ENCODE results near the gene ALPK1.

ALPK1 gene

DNA sequence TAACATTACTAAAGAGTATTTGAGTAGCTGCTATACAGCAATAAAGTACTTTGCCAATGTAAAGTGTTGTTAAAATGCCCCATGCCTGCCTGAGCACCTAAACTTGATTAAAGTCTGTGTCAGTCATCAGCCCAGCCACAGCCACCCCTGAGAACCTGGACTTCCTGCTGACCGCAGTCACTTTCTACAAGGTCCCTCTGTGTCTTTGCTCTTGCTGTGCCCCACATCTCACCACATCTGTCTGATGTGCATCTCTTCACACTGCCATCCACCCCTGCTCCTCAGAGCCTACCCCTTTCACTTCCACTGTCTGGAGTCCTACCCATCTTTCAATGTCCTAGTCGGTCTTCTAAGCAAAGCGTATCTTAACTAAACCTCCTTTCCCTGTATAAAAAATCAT lies 25.7 kb downstream of the ALPK1 start (continued):
- TF ChIP-seq, protein P1, sequence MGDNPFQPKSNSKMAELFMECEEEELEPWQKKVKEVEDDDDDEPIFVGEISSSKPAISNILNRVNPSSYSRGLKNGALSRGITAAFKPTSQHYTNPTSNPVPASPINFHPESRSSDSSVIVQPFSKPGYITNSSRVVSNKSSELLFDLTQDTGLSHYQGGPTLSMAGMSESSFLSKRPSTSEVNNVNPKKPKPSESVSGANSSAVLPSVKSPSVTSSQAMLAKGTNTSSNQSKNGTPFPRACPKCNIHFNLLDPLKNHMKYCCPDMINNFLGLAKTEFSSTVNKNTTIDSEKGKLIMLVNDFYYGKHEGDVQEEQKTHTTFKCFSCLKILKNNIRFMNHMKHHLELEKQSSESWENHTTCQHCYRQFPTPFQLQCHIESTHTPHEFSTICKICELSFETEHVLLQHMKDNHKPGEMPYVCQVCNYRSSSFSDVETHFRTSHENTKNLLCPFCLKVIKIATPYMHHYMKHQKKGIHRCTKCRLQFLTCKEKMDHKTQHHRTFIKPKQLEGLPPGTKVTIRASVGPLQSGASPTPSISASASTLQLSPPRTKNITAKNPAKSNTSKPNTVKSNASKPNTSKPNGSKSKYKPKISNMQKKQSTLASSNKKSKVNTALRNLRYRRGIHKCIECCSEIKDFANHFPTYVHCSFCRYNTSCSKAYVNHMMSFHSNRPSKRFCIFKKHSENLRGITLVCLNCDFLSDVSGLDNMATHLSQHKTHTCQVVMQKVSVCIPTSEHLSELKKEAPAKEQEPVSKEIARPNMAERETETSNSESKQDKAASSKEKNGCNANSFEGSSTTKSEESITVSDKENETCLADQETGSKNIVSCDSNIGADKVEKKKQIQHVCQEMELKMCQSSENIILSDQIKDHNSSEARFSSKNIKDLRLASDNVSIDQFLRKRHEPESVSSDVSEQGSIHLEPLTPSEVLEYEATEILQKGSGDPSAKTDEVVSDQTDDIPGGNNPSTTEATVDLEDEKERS (tag by site-specific recombination; IDR thresholded peaks at IDR 0.05): no peak
- no peak for TF ChIP-seq ZNF76 (tag by site-specific recombination; IDR thresholded peaks at IDR 0.05; ENCODE audit: borderline replicate concordance, low read depth)

GRCh38 chr4:112325530-112325929 lies 28.4 kb downstream of the ALPK1 start:
- Histone ChIP-seq H3K4me1 (ENCODE audit: control insufficient read depth, insufficient read depth, low read length) (no peaks in the 10 kb centered on the region), H3K9me3 (ENCODE audit: control insufficient read depth, insufficient read depth, low read depth, low read length) (no peaks in the 10 kb centered on the region), H3K36me3 (ENCODE audit: control insufficient read depth in 2 of 2, insufficient read depth in 1 of 2, low read length in 2 of 2) (no peaks in the 10 kb centered on the region), H3K27ac (ENCODE audit: extremely low read depth, low read depth, low read length) (no peak overlapping the region), H3K4me3 (ENCODE audit: low read depth, low read length) (no peak overlapping the region)
- CTCF ChIA-PET: interaction anchor here (0.6 to 1.0 kb wide), 4 partner anchors 8 to 199 kb away, joined by 3 to 7 read pairs (median 3); no protein-coding TSS in a partner anchor
- TF ChIP-seq ZNF654 (tag by site-specific recombination; IDR thresholded peaks at IDR 0.05; ENCODE audit: low read depth) (no peak), ZEB2 (tag by site-specific recombination; IDR thresholded peaks at IDR 0.05) (no peak), SP3 (tag by site-specific recombination; IDR thresholded peaks at IDR 0.05) (no peak), PRDM4 (tag by site-specific recombination; IDR thresholded peaks at IDR 0.05) (no peak)
- POLR2A ChIA-PET: no interaction called here

DNA sequence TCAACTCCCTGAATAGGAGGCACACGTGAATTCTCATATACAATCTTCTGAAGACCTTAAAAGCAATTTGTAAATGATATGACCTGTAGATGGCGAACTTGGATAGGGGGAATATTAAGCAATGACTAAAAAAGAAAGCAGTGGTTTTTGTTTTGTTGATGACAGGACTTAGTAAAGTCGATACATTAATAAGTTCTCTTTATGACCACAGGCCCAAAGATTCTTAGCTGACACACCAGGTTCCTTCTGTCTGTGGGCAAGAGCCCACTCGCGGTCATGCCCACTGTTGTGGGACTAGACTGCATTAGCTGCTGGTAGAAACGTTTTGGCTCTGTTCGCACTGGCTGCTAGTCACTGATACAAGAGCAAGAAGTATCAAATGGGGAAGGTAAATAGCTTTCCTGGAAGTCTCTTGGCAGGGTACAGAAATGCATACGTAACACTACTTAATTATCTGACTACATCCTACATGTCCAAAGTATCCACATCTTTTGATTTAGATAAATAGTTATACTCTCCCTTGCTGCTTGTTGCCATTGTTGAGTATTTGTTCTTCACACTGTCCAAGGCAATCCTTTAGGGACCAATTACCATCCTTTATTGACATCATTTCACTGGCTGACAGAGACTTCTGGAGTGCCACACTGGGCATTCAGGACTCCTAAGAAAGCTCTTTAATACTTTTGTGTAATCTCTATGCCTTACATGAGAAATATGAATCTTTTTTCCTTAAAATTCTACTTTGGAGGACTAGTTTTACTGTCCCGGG lies 31.0 kb downstream of the ALPK1 start:
- Histone ChIP-seq H3K36me3 (ENCODE audit: control insufficient read depth in 2 of 2, insufficient read depth in 1 of 2, low read length in 2 of 2) (no peaks in the 10 kb centered on the region), H3K9me3 (ENCODE audit: control insufficient read depth, insufficient read depth, low read depth, low read length) (no peaks in the 10 kb centered on the region), H3K27ac (ENCODE audit: extremely low read depth, low read depth, low read length) (no peak overlapping the region), H3K4me3 (ENCODE audit: low read depth, low read length) (no peak overlapping the region), H3K4me1 (ENCODE audit: control insufficient read depth, insufficient read depth, low read length) (no peaks in the 10 kb centered on the region)
- POLR2A ChIA-PET: no interaction called here
- CTCF ChIA-PET: interaction anchor here (0.5 to 3.0 kb wide), 26 partner anchors 9 to 1254 kb away, joined by 3 to 32 read pairs (median 4); partner anchors contain the start of gene NEUROG2
- TF ChIP-seq ZFP37 (tag by site-specific recombination; IDR thresholded peaks at IDR 0.05) (no peak), ZNF610 (tag by site-specific recombination; IDR thresholded peaks at IDR 0.05; ENCODE audit: borderline replicate concordance) (no peak), ZNF76 (tag by site-specific recombination; IDR thresholded peaks at IDR 0.05; ENCODE audit: borderline replicate concordance, low read depth) (no peak), GLIS1 (tag by site-specific recombination; IDR thresholded peaks at IDR 0.05) (no peak), ZNF704 (tag by site-specific recombination; IDR thresholded peaks at IDR 0.05) (no peak), ZNF654 (tag by site-specific recombination; IDR thresholded peaks at IDR 0.05; ENCODE audit: low read depth) (peak; percentile 63), ZNF530 (tag by site-specific recombination; IDR thresholded peaks at IDR 0.05; ENCODE audit: low read depth) (no peak), ZNF600 (tag by site-specific recombination; IDR thresholded peaks at IDR 0.05) (no peak)
